Calu3 (cell line): ENCODE data around the gene PECR. TPM values are rescaled to one million over a fixed set of nuclear protein-coding genes. Genes with fewer than 3 reads are reported as not detected.

Source experiments
- BruUV-seq: library from RNA; stranded (reverse); fragments of 400-500 nt; replicated peaks from 2 replicates; lab custom pipeline; 2021; lab: Mats Ljungman, UMichigan
- CTCF ChIA-PET: fragments of 300-600 bp; sonication (Branson Sonifier 250); formaldehyde crosslinking; loops from one replicate; lab custom pipeline; 2022; ENCODE audit warnings: antibody characterized with exemption; lab: Charles Lee
- DNase-seq: peaks from one replicate; pipeline ENCODE4 v3.0.0; 2022
- H3K27ac Mint-ChIP-seq: one replicate; pipeline ENCODE4 v1.8.0; 2022; ENCODE audit warnings: mixed read lengths; ENCODE audit not compliant: unreplicated experiment
- H3K27me3 Mint-ChIP-seq: one replicate; pipeline ENCODE4 v1.8.0; 2022; ENCODE audit warnings: mixed read lengths; ENCODE audit not compliant: unreplicated experiment
- H3K36me3 Mint-ChIP-seq: one replicate; pipeline ENCODE4 v1.8.0; 2022; ENCODE audit warnings: mild to moderate bottlenecking, moderate library complexity, mixed read lengths; ENCODE audit not compliant: insufficient read depth, unreplicated experiment
- H3K4me1 Mint-ChIP-seq: one replicate; pipeline ENCODE4 v1.8.0; 2022; ENCODE audit warnings: mild to moderate bottlenecking, low read depth, mixed read lengths; ENCODE audit not compliant: unreplicated experiment
- H3K4me3 Mint-ChIP-seq: one replicate; pipeline ENCODE4 v1.8.0; 2022; ENCODE audit warnings: mild to moderate bottlenecking, low read depth, moderate library complexity, mixed read lengths; ENCODE audit not compliant: unreplicated experiment
- H3K9me3 Mint-ChIP-seq: one replicate; pipeline ENCODE4 v1.8.0; 2022; ENCODE audit warnings: low read depth, mixed read lengths; ENCODE audit not compliant: unreplicated experiment
- CTCF ChIP-seq: fragments of 200-600 bp; IDR thresholded peaks from one replicate; pipeline ENCODE4 v1.8.0; 2022; ENCODE audit warnings: antibody characterized with exemption; ENCODE audit not compliant: unreplicated experiment
- intact Hi-C: fragments of 100-400 bp; cut with micrococcal nuclease; formaldehyde crosslinking; loops from one replicate; pipeline ENCODE4 v1.10.0; 2022; ENCODE audit not compliant: unreplicated experiment
- total RNA-seq: library from RNA; stranded (reverse); gene quantifications from 2 replicates; pipeline ENCODE4 v1.2.3, GENCODE V29; 2022

The PECR gene
- total RNA-seq, 1 experiment from 2014 or later = 40.7 TPM

GRCh38 chr2:216072473-216072872, 9.1 kb downstream of the PECR start:
- CTCF ChIA-PET = no interaction called here
- no peak for DNase-seq
- Mint-ChIP-seq H3K4me1 (peaks cover 28% of the 10 kb centered on the region), H3K9me3 (no peaks in the 10 kb centered on the region), H3K27ac (no peak overlapping the region), H3K36me3 (peaks cover 40% of the 10 kb centered on the region), H3K4me3 (no peak overlapping the region), H3K27me3 (no peaks in the 10 kb centered on the region)
- no peak for TF ChIP-seq CTCF
- BruUV-seq = no TSS peak
- intact Hi-C loops = no loop called here

GRCh38 chr2:216071111-216071851, 10.3 kb downstream of the PECR start:
- intact Hi-C loops = no loop called here
- Mint-ChIP-seq H3K4me3 (no peak overlapping the region), H3K27ac (no peak overlapping the region), H3K4me1 (peaks cover 39% of the 10 kb centered on the region), H3K36me3 (peaks cover 40% of the 10 kb centered on the region), H3K27me3 (no peaks in the 10 kb centered on the region), H3K9me3 (no peaks in the 10 kb centered on the region)
- no peak for TF ChIP-seq CTCF
- DNase-seq = no peak
- CTCF ChIA-PET = no interaction called here
- no TSS peak for BruUV-seq

GRCh38 chr2:216070195-216070594, 11.4 kb downstream of the PECR start:
- no peak for TF ChIP-seq CTCF
- intact Hi-C loops = no loop called here
- Mint-ChIP-seq H3K27ac (no peak overlapping the region), H3K4me3 (no peak overlapping the region), H3K36me3 (peaks cover 41% of the 10 kb centered on the region), H3K4me1 (peaks cover 35% of the 10 kb centered on the region), H3K9me3 (no peaks in the 10 kb centered on the region), H3K27me3 (no peaks in the 10 kb centered on the region)
- no TSS peak for BruUV-seq
- CTCF ChIA-PET = interaction anchor here (0.6 kb wide), 1 partner anchor 97 kb away, joined by 3 read pairs; no protein-coding TSS in a partner anchor
- DNase-seq = no peak

- H3K27ac Mint-ChIP-seq = no peak overlapping the region
- intact Hi-C loops = no loop called here
- H3K9me3 Mint-ChIP-seq = no peaks in the 10 kb centered on the region
- CTCF ChIA-PET = interaction anchor here (0.7 kb wide), 1 partner anchor 26 kb away, joined by 5 read pairs; no protein-coding TSS in a partner anchor
- no peak overlapping the region for H3K4me3 Mint-ChIP-seq
- peaks cover 30% of the 10 kb centered on the region for H3K36me3 Mint-ChIP-seq
- H3K27me3 Mint-ChIP-seq = no peaks in the 10 kb centered on the region
- no TSS peak for BruUV-seq
- DNase-seq = no peak
- H3K4me1 Mint-ChIP-seq = peaks cover 23% of the 10 kb centered on the region
- TF ChIP-seq CTCF = no peak
Observed at GRCh38 chr2:216069028-216069427, 12.6 kb downstream of the PECR start.
